Duodenal mucosa (tissue), 2 donors: ENCODE results near the gene IL18R1.
"Not testable (repeated sequence)": the region's sequence is repeated elsewhere in the genome, so short reads cannot be mapped to it uniquely, and the experiment has no call there.

Experiments
- H3K27ac ChIP-seq: one replicate; pipeline ENCODE4 v1.7.0; 2013; ENCODE audit warnings: low read depth, low read length
- H3K27me3 ChIP-seq, 2 donors: one replicate each; pipeline ENCODE4 v1.7.0; 2013; ENCODE audit warnings: low read length in 2 of 2, control low read depth in 1 of 2; ENCODE audit not compliant: insufficient read depth in 2 of 2, control insufficient read depth in 1 of 2
- H3K36me3 ChIP-seq, 2 donors: one replicate each; pipeline ENCODE4 v1.7.0; 2013; ENCODE audit warnings: low read length in 2 of 2, control low read depth in 1 of 2; ENCODE audit not compliant: insufficient read depth in 2 of 2, control insufficient read depth in 1 of 2
- H3K4me1 ChIP-seq, 2 donors: one replicate each; pipeline ENCODE4 v1.7.0; 2013; ENCODE audit warnings: low read length in 2 of 2, control low read depth in 1 of 2; ENCODE audit not compliant: insufficient read depth in 2 of 2, control insufficient read depth in 1 of 2
- H3K4me3 ChIP-seq, 2 donors: one replicate each; pipeline ENCODE4 v1.7.0; 2013; ENCODE audit warnings: low read length in 2 of 2, low read depth in 1 of 2
- H3K9ac ChIP-seq, 2 donors: one replicate each; pipeline ENCODE4 v1.7.0; 2013; ENCODE audit warnings: low read length in 2 of 2, low read depth in 1 of 2
- H3K9me3 ChIP-seq, 2 donors: one replicate each; pipeline ENCODE4 v1.7.0; 2013; ENCODE audit warnings: low read length in 2 of 2, control low read depth in 1 of 2; ENCODE audit not compliant: control insufficient read depth in 1 of 2

Gene IL18R1

DNA sequence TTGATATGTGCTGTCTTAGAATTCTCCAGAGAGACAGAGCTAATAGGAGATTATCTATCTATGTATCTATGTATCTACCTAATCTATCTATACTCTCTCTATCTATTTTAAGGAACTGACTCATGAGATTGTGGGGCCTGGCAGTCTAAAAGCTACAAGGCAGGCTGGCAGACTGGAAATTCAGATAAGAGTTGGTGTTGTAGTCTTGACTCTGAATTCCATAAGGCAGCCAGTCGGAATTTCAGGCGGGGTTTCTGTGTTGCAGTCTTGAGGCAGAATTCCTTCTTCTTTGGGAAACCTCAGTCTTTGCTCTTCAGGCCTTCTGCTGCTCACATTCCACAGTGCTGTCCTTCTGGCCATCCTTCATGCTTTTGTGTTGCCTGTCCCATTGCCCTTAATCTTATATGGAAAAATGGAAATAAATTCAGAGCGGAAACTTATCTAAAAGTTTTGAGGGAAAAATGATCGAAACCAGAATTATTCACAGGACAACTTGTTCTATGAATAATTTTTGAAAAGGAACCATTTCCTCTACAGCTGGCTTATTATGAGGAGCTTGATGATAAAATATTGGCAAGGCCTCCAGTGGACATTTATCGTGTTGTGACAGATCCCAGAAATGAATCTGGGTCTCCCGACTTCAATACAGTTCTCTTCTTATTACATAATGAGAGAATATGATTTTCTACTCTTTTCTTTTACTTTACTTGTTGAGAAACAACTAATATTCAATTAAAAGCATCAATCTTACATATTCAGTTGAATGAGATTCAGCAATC, 33.5 kb upstream of the IL18R1 start:
- no peak overlapping the region for H3K4me3 ChIP-seq
- no peaks in the 10 kb centered on the region for H3K27me3 ChIP-seq
- H3K9me3 ChIP-seq = no peaks in the 10 kb centered on the region
- no peak overlapping the region for H3K9ac ChIP-seq
- H3K4me1 ChIP-seq = no peaks in the 10 kb centered on the region
- H3K36me3 ChIP-seq = no peaks in the 10 kb centered on the region
- no peak overlapping the region for H3K27ac ChIP-seq

DNA sequence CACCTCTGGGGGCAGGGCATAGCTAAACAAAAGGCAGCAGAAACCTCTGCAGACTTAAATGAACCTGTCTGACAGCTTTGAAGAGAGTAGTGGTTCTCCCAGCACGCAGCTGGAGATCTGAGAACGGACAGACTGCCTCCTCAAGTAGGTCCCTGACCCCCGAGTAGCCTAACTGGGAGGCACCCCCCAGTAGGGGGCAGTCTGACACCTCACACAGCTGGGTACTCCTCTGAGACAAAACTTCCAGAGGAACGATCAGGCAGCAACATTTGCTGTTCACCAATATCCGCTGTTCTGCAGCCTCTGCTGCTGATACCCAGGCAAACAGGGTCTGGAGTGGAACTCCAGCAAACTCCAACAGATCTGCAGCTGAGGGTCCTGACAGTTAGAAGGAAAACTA, 30.7 kb upstream of the IL18R1 start:
- not testable (repeated sequence) for H3K27me3 ChIP-seq, H3K27ac ChIP-seq, H3K9me3 ChIP-seq, H3K4me1 ChIP-seq, H3K9ac ChIP-seq, H3K36me3 ChIP-seq, H3K4me3 ChIP-seq

- H3K36me3 ChIP-seq = no peaks in the 10 kb centered on the region
- no peaks in the 10 kb centered on the region for H3K9me3 ChIP-seq
- H3K4me1 ChIP-seq = no peaks in the 10 kb centered on the region
- no peak overlapping the region for H3K27ac ChIP-seq
- H3K27me3 ChIP-seq = no peaks in the 10 kb centered on the region
- no peak overlapping the region for H3K4me3 ChIP-seq
- no peak overlapping the region for H3K9ac ChIP-seq
Measured at GRCh38 chr2:102331311-102331980, 24.1 kb upstream of the IL18R1 start.

DNA sequence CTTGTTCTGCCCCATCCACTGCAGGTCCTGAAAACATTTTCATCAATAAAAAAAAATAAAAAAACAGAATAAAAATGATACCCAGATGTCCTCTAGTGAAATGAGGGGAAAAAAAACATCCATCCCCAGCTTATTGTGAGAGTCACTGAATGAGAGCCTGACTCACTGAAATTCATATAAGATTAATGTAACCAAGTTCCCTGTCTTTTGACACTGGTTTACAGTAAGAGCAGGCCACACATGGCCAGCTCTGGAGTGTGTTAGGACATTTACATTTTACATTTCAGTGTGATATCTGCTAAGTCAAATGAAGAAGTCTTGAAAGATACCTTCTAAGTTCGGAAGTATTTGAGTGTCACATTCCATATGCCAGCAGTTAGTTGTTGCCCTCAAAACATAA, 21.1 kb upstream of the IL18R1 start:
- Histone ChIP-seq H3K9me3 (no peaks in the 10 kb centered on the region), H3K27me3 (no peaks in the 10 kb centered on the region), H3K9ac (no peak overlapping the region), H3K4me1 (no peaks in the 10 kb centered on the region), H3K36me3 (no peaks in the 10 kb centered on the region), H3K27ac (no peak overlapping the region), H3K4me3 (no peak overlapping the region)

DNA sequence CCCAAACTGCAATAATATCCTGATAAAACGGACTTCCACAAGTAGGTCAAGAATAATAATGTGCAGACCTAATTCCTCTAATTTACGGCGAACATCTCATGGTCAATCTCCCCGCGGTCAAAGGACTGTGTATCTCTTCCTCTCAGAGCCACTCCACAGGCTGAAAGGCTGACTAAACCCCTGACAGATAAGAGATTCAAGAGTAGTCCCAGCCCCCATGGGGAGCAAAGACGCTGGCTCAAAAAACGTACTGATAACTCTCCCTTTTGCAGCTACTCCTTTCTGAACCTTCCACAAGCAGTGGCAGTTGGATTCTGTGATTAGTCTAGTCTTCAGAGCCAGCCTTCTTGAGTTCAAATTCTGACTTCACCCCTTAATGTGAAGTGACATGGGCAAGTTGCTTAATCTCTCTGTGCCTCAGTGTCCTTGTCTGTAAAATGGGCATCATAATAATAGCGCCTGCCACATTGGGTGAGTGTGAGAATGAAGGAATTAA, 19.7 kb upstream of the IL18R1 start:
- Histone ChIP-seq H3K36me3 (no peaks in the 10 kb centered on the region), H3K9ac (no peak overlapping the region), H3K27me3 (no peaks in the 10 kb centered on the region), H3K27ac (no peak overlapping the region), H3K4me3 (no peak overlapping the region), H3K4me1 (no peaks in the 10 kb centered on the region), H3K9me3 (no peaks in the 10 kb centered on the region)

DNA sequence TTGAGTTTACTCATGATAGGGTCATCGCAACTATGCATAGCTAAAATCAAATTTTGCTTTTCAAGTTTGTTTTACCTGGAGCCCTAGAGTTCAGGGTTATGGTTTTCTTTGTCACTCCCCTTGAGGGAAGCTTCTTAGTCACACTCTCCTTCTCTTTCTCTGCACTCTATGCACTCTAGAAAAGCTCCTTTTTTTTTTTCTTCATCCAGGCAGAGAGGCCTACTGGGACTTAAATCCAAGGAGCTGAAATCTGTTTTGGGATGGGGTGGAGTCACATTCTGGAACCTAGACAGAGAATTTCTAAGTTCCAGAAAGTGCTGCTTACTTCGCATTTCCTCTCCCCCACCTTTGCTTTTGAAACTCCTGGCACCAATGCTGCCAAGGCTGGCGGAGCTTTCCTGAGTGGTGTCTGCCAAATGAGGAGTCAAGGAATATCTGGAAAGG, 19.1 kb upstream of the IL18R1 start:
- H3K9me3 ChIP-seq = no peaks in the 10 kb centered on the region
- H3K27me3 ChIP-seq = no peaks in the 10 kb centered on the region
- H3K4me1 ChIP-seq = no peaks in the 10 kb centered on the region
- no peak overlapping the region for H3K4me3 ChIP-seq
- H3K36me3 ChIP-seq = no peaks in the 10 kb centered on the region
- no peak overlapping the region for H3K9ac ChIP-seq
- H3K27ac ChIP-seq = no peak overlapping the region

- Histone ChIP-seq H3K27me3 (no peaks in the 10 kb centered on the region), H3K36me3 (no peaks in the 10 kb centered on the region), H3K4me3 (no peak overlapping the region), H3K9ac (no peak overlapping the region), H3K4me1 (no peaks in the 10 kb centered on the region), H3K27ac (no peak overlapping the region), H3K9me3 (no peaks in the 10 kb centered on the region)
Measured at GRCh38 chr2:102337012-102337411, 18.6 kb upstream of the IL18R1 start.

GRCh38 chr2:102337481-102338386, 17.9 kb upstream of the IL18R1 start:
- Histone ChIP-seq H3K4me1 (no peaks in the 10 kb centered on the region), H3K36me3 (no peaks in the 10 kb centered on the region), H3K9me3 (no peaks in the 10 kb centered on the region), H3K4me3 (no peak overlapping the region), H3K27me3 (no peaks in the 10 kb centered on the region), H3K27ac (no peak overlapping the region), H3K9ac (no peak overlapping the region)

GRCh38 chr2:102340778-102341177, 14.8 kb upstream of the IL18R1 start:
- Histone ChIP-seq H3K9ac (no peak overlapping the region), H3K4me1 (no peaks in the 10 kb centered on the region), H3K4me3 (no peak overlapping the region), H3K9me3 (no peaks in the 10 kb centered on the region), H3K36me3 (no peaks in the 10 kb centered on the region), H3K27me3 (no peaks in the 10 kb centered on the region), H3K27ac (no peak overlapping the region)

GRCh38 chr2:102342888-102343287, 12.7 kb upstream of the IL18R1 start:
- H3K9ac ChIP-seq = no peak overlapping the region
- no peaks in the 10 kb centered on the region for H3K9me3 ChIP-seq
- no peak overlapping the region for H3K4me3 ChIP-seq
- H3K27ac ChIP-seq = no peak overlapping the region
- no peaks in the 10 kb centered on the region for H3K4me1 ChIP-seq
- H3K36me3 ChIP-seq = no peaks in the 10 kb centered on the region
- no peaks in the 10 kb centered on the region for H3K27me3 ChIP-seq
